ENCODE results near the gene UQCR10. TPM values are rescaled to one million over a fixed set of nuclear protein-coding genes. Genes with fewer than 3 reads are reported as not detected.

The UQCR10 gene
- total and polyA plus RNA-seq, 9 of the 15 experiments (the other 6 are each of a cell fraction or from before 2014, with no cell fraction given): 128 to 903 (median 163) TPM

- TF ChIP-seq, protein P1, sequence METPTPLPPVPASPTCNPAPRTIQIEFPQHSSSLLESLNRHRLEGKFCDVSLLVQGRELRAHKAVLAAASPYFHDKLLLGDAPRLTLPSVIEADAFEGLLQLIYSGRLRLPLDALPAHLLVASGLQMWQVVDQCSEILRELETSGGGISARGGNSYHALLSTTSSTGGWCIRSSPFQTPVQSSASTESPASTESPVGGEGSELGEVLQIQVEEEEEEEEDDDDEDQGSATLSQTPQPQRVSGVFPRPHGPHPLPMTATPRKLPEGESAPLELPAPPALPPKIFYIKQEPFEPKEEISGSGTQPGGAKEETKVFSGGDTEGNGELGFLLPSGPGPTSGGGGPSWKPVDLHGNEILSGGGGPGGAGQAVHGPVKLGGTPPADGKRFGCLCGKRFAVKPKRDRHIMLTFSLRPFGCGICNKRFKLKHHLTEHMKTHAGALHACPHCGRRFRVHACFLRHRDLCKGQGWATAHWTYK (CRISPR knock-in tag; IDR thresholded peaks at IDR 0.05): no peak
- TF ChIP-seq SIX5 (IDR thresholded peaks at IDR 0.05; ENCODE audit: borderline replicate concordance in 1 of 2, insufficient read depth in 1 of 2, low read depth in 1 of 2, low read length in 2 of 2) (0 out of 4 replicates have a peak, but pooled peaks of 1 of the 2 experiments have one; percentile 6), SMARCB1 (IDR thresholded peaks at IDR 0.05; ENCODE audit: insufficient read length, low read depth) (no peak), KDM4B (IDR thresholded peaks at IDR 0.05; ENCODE audit: borderline replicate concordance in 2 of 2, low read depth in 1 of 2) (0 out of 4 replicates have a peak, but pooled peaks of 1 of the 2 experiments have one; percentile 9), RBM39 (optimal IDR thresholded peaks at IDR 0.05; ENCODE audit: low read depth, low read length) (no peak), DDX20 (tag; IDR thresholded peaks at IDR 0.05; ENCODE audit: low read depth) (0 out of 2 replicates have a peak, but pooled peaks have one; percentile 24), GABPB2 (CRISPR knock-in tag; conservative IDR thresholded peaks at IDR 0.05) (no peak), NR2C2 (CRISPR knock-in tag; IDR thresholded peaks at IDR 0.05) (no peak), NR2C2 (tag; IDR thresholded peaks at IDR 0.05) (peak; percentile 98), MCM2 (IDR thresholded peaks at IDR 0.05; ENCODE audit: low read depth) (no peak), C11orf30 (IDR thresholded peaks at IDR 0.05; ENCODE audit: low read depth) (peak; percentile 36; the same call in 1 of the 2 replicates), TFAP4 (CRISPR knock-in tag; IDR thresholded peaks at IDR 0.05; ENCODE audit: borderline replicate concordance) (peak; percentile 54; the same call in 1 of the 2 replicates), POLR2AphosphoS2 (IDR thresholded peaks at IDR 0.05; ENCODE audit: low read length) (peak; percentile 58; the same call in 1 of the 2 replicates), NFRKB (IDR thresholded peaks at IDR 0.05; ENCODE audit: low read depth) (peak; percentile 89), CHCHD3 (CRISPR knock-in tag; IDR thresholded peaks at IDR 0.05) (0 out of 2 replicates have a peak, but pooled peaks have one; percentile 34), PATZ1 (CRISPR knock-in tag; IDR thresholded peaks at IDR 0.05; ENCODE audit: borderline replicate concordance) (no peak)
- TF ChIP-seq, protein P2, sequence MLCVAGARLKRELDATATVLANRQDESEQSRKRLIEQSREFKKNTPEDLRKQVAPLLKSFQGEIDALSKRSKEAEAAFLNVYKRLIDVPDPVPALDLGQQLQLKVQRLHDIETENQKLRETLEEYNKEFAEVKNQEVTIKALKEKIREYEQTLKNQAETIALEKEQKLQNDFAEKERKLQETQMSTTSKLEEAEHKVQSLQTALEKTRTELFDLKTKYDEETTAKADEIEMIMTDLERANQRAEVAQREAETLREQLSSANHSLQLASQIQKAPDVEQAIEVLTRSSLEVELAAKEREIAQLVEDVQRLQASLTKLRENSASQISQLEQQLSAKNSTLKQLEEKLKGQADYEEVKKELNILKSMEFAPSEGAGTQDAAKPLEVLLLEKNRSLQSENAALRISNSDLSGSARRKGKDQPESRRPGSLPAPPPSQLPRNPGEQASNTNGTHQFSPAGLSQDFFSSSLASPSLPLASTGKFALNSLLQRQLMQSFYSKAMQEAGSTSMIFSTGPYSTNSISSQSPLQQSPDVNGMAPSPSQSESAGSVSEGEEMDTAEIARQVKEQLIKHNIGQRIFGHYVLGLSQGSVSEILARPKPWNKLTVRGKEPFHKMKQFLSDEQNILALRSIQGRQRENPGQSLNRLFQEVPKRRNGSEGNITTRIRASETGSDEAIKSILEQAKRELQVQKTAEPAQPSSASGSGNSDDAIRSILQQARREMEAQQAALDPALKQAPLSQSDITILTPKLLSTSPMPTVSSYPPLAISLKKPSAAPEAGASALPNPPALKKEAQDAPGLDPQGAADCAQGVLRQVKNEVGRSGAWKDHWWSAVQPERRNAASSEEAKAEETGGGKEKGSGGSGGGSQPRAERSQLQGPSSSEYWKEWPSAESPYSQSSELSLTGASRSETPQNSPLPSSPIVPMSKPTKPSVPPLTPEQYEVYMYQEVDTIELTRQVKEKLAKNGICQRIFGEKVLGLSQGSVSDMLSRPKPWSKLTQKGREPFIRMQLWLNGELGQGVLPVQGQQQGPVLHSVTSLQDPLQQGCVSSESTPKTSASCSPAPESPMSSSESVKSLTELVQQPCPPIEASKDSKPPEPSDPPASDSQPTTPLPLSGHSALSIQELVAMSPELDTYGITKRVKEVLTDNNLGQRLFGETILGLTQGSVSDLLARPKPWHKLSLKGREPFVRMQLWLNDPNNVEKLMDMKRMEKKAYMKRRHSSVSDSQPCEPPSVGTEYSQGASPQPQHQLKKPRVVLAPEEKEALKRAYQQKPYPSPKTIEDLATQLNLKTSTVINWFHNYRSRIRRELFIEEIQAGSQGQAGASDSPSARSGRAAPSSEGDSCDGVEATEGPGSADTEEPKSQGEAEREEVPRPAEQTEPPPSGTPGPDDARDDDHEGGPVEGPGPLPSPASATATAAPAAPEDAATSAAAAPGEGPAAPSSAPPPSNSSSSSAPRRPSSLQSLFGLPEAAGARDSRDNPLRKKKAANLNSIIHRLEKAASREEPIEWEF (CRISPR knock-in tag; IDR thresholded peaks at IDR 0.05): no peak
Observed at GRCh38 chr22:29767171-29768051, at the start of gene UQCR10 (continued).
